ENCODE measurements around the gene WNT3.

The WNT3 gene

DNA sequence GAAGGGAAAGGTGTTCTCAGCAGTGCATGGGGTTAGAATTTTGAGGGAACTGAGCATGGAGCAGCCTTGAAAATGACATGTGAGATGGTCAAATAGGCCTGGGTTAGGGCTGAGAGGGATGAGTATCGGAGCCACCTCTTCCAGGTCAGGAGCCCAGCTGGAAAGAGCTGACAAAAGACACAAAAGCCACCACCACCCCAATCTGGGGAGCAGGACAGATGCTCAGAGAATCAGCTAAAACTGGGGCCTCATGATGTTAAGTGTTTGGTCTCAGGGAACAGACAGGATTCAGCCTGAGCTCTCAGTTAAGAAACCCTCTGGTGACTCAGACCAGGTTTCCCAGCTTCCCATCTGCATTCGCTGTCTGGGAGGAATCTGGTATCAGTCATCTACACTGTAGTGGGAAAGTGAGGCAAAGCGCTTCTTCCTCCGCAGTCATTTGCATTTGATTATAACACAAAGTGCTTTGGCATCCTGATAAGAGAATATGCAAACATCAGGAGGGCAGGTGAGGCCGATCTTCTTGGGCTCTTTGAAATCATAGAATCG, 35.5 kb upstream of the WNT3 start:
- no peak for TF ChIP-seq TARDBP (IDR thresholded peaks at IDR 0.05)
- TF ChIP-seq, protein P1, sequence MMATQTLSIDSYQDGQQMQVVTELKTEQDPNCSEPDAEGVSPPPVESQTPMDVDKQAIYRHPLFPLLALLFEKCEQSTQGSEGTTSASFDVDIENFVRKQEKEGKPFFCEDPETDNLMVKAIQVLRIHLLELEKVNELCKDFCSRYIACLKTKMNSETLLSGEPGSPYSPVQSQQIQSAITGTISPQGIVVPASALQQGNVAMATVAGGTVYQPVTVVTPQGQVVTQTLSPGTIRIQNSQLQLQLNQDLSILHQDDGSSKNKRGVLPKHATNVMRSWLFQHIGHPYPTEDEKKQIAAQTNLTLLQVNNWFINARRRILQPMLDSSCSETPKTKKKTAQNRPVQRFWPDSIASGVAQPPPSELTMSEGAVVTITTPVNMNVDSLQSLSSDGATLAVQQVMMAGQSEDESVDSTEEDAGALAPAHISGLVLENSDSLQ (IDR thresholded peaks at IDR 0.05) = no peak
- no peak for TF ChIP-seq SUZ12 (IDR thresholded peaks at IDR 0.05)
- TF ChIP-seq FOXM1 (IDR thresholded peaks at IDR 0.05; ENCODE audit: borderline replicate concordance) = no peak
- TF ChIP-seq FOXA1 (IDR thresholded peaks at IDR 0.05) = no peak
- TF ChIP-seq ARNT (IDR thresholded peaks at IDR 0.05) = no peak
- TF ChIP-seq SP1 (IDR thresholded peaks at IDR 0.05) = no peak
- TF ChIP-seq NFRKB (IDR thresholded peaks at IDR 0.05) = no peak
- no peak for TF ChIP-seq ZNF384 (IDR thresholded peaks at IDR 0.05)
- TF ChIP-seq ELF4 (IDR thresholded peaks at IDR 0.05) = no peak
- no peak for DNase-seq (ENCODE audit: extremely low spot score)
- POLR2A ChIA-PET = no interaction called here
- CTCF ChIA-PET = interaction anchor here (1.0 kb wide), 1 partner anchor 19 kb away, joined by 3 read pairs; no protein-coding TSS in a partner anchor

DNA sequence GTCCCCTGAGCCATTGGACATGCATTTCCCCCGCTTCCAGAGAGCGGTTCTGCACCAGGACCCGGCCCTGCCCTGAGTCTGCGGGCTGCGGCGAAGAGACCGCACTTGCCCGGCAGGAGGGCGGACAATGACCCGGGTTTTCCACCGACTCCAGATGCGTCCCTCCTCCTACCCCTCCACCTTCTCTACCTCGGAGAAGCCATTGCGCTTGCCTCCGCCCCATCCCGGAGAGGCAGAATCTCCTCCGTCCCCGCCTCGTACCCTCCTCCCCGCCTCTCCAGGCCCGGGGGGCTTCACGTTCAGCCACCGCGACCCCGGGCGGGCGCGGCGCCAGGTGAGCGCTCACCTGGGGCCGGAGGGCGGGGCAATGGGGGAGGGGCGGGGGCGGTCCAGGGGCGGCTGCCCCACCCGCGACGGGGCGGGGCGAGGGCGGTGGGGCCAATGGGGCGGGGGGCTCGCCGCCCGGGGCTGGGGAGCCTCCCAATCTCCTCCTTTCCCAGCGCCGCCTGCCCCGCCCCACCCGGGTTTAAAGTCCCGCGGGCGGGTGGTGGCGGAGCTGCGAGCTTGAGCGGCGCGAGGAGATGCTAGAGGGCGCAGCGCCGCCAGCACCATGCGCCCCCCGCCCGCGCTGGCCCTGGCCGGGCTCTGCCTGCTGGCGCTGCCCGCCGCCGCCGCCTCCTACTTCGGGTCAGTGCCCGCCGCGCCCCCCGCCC, 32.7 kb upstream of the WNT3 start, which contains the start of gene WNT9B:
TSS of gene WNT9B (plus strand) at position 555 of the 713 bp plus-strand sequence. CDS start at position 611, 56 bp downstream.
- CTCF ChIA-PET = interaction anchor here (0.9 kb wide), 1 partner anchor 18 kb away, joined by 3 read pairs; no protein-coding TSS in a partner anchor
- POLR2A ChIA-PET = no interaction called here
- peak; percentile 74 for DNase-seq (ENCODE audit: extremely low spot score)
- TF ChIP-seq TARDBP (IDR thresholded peaks at IDR 0.05) (no peak), FOXK2 (IDR thresholded peaks at IDR 0.05) (no peak), ELF4 (IDR thresholded peaks at IDR 0.05) (no peak), L3MBTL2 (conservative IDR thresholded peaks at IDR 0.05) (no peak), NFRKB (IDR thresholded peaks at IDR 0.05) (no peak), HDGF (IDR thresholded peaks at IDR 0.05; ENCODE audit: borderline replicate concordance) (no peak), CTBP1 (IDR thresholded peaks at IDR 0.05; ENCODE audit: borderline replicate concordance) (no peak), ZNF384 (IDR thresholded peaks at IDR 0.05) (no peak), SP1 (IDR thresholded peaks at IDR 0.05) (no peak), FOXA1 (IDR thresholded peaks at IDR 0.05) (no peak), ARNT (IDR thresholded peaks at IDR 0.05) (no peak), BHLHE40 (IDR thresholded peaks at IDR 0.05; ENCODE audit: borderline replicate concordance) (no peak), FOXM1 (IDR thresholded peaks at IDR 0.05; ENCODE audit: borderline replicate concordance) (no peak)

DNA sequence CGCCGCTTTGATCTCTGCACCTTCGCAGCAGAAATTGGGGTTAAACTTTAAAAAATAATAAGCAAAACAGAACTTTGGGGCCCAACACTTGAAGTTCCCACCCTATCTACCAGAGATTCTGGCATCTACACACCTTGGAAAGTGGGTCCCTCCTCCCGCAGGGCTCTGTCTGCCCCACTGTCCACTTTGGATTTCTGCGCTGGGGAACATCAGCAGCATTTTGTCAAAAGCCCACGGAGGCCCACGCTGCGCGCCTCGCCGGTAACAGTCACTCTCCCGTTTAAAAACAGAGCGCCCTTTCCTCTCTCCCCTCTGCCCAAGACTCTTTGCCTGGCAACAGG, 32.2 kb upstream of the WNT3 start:
- DNase-seq (ENCODE audit: extremely low spot score) = no peak
- CTCF ChIA-PET = no interaction called here
- POLR2A ChIA-PET = no interaction called here
- TF ChIP-seq NFRKB (IDR thresholded peaks at IDR 0.05) (no peak), LEF1 (IDR thresholded peaks at IDR 0.05; ENCODE audit: borderline replicate concordance) (no peak), FOXA1 (IDR thresholded peaks at IDR 0.05) (no peak), SUZ12 (IDR thresholded peaks at IDR 0.05) (no peak), BHLHE40 (IDR thresholded peaks at IDR 0.05; ENCODE audit: borderline replicate concordance) (no peak), L3MBTL2 (conservative IDR thresholded peaks at IDR 0.05) (no peak), HDGF (IDR thresholded peaks at IDR 0.05; ENCODE audit: borderline replicate concordance) (no peak), FOXK2 (IDR thresholded peaks at IDR 0.05) (no peak), CTBP1 (IDR thresholded peaks at IDR 0.05; ENCODE audit: borderline replicate concordance) (no peak), ZNF384 (IDR thresholded peaks at IDR 0.05) (no peak), TARDBP (IDR thresholded peaks at IDR 0.05) (no peak), ELF4 (IDR thresholded peaks at IDR 0.05) (no peak), SP1 (IDR thresholded peaks at IDR 0.05) (no peak), FOXM1 (IDR thresholded peaks at IDR 0.05; ENCODE audit: borderline replicate concordance) (no peak), ARNT (IDR thresholded peaks at IDR 0.05) (no peak)
- TF ChIP-seq, protein P1 (IDR thresholded peaks at IDR 0.05) = no peak

DNA sequence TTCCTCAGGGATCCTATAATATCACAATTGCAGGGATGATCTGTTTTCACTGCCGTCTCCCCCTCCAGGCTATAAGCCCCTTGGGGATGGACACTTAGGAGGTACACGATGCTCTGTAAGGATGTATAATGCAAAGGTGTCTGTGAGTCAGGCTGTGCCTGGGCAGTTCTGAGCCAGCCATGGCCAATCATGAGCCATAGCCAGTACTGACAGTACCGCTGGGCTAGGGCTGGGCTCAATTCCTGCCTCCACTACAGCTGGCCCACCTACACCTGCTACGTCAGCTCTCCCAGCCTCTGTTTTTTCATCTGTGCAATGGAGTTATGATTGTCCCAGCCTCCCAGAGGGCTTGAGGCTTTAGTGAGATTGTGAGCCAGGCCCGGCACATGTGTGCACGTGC, 30.0 kb upstream of the WNT3 start:
- ChIA-PET POLR2A (no interaction called here), CTCF (interaction anchor here (0.9 kb wide), 1 partner anchor 13 kb away, joined by 6 read pairs; no protein-coding TSS in a partner anchor)
- TF ChIP-seq TARDBP (IDR thresholded peaks at IDR 0.05) (no peak), ARNT (IDR thresholded peaks at IDR 0.05) (no peak), ELF4 (IDR thresholded peaks at IDR 0.05) (no peak), ZNF384 (IDR thresholded peaks at IDR 0.05) (no peak), CTBP1 (IDR thresholded peaks at IDR 0.05; ENCODE audit: borderline replicate concordance) (no peak), FOXK2 (IDR thresholded peaks at IDR 0.05) (no peak), LEF1 (IDR thresholded peaks at IDR 0.05; ENCODE audit: borderline replicate concordance) (no peak), BHLHE40 (IDR thresholded peaks at IDR 0.05; ENCODE audit: borderline replicate concordance) (no peak), FOXA1 (IDR thresholded peaks at IDR 0.05) (no peak), L3MBTL2 (conservative IDR thresholded peaks at IDR 0.05) (no peak), SP1 (IDR thresholded peaks at IDR 0.05) (no peak), SUZ12 (IDR thresholded peaks at IDR 0.05) (no peak), HDGF (IDR thresholded peaks at IDR 0.05; ENCODE audit: borderline replicate concordance) (no peak), FOXM1 (IDR thresholded peaks at IDR 0.05; ENCODE audit: borderline replicate concordance) (no peak)
- no peak for DNase-seq (ENCODE audit: extremely low spot score)

DNA sequence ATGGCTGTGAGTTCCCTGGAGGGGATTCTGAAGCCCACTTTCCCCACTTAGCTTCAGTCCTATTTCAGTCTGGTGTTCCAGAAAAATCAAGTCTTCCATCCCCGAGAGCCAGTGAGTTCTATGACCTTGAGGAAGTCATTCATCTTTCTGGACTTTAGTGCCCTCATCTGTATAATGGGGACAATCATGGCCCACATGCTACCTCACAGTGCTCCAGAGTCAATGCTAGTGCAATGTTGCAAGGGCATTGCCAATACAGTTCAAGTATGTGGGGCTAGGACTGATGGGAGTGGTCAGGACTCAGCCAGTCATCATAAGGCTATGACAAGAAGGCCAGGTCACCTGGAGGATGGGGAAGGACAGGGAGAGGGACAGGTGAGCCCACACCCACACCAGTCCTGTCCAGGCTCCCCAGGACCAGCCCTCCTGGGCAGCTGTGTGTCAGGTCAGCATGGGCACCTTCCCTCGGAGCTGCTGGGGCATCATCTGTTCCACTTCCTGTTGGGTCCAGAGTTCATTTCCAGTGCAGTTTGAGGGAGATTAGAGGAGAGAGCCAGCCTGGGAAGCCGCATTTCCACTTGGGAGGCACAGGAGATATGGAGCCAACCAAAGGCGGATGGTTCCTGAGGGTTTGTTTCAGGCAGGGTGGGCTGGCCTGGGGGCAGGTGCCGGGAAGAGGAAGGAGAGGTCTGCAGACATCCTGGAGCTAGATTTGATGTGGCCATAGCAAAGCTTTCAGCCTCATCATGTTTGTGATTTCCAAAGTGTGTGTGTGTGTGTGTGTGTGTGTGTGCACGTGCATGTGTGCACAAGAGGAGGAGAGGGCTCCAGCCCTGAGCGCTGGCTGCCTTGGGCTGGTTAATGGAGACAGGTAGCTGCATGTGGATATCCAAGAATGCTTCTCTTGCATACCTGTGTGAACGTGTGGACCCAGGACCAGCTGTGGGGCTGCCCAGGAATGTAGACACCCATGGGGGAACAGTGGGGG, 29.0 kb upstream of the WNT3 start:
- no peak for TF ChIP-seq NFRKB (IDR thresholded peaks at IDR 0.05)
- TF ChIP-seq TARDBP (IDR thresholded peaks at IDR 0.05) = no peak
- no peak for TF ChIP-seq HDGF (IDR thresholded peaks at IDR 0.05; ENCODE audit: borderline replicate concordance)
- no peak for TF ChIP-seq BHLHE40 (IDR thresholded peaks at IDR 0.05; ENCODE audit: borderline replicate concordance)
- TF ChIP-seq ELF4 (IDR thresholded peaks at IDR 0.05) = no peak
- no peak for TF ChIP-seq SP1 (IDR thresholded peaks at IDR 0.05)
- TF ChIP-seq CTBP1 (IDR thresholded peaks at IDR 0.05; ENCODE audit: borderline replicate concordance) = no peak
- no peak for TF ChIP-seq FOXM1 (IDR thresholded peaks at IDR 0.05; ENCODE audit: borderline replicate concordance)
- no peak for TF ChIP-seq ZNF384 (IDR thresholded peaks at IDR 0.05)
- no peak for TF ChIP-seq ARNT (IDR thresholded peaks at IDR 0.05)
- TF ChIP-seq LEF1 (IDR thresholded peaks at IDR 0.05; ENCODE audit: borderline replicate concordance) = no peak
- no peak for DNase-seq (ENCODE audit: extremely low spot score)
- POLR2A ChIA-PET = no interaction called here
- CTCF ChIA-PET = interaction anchor here (0.7 kb wide), 1 partner anchor 44 kb away, joined by 4 read pairs; no protein-coding TSS in a partner anchor

Data from HEK293T (cell line).